Measurements from ENCODE around the gene PFDN1.

The PFDN1 gene

DNA sequence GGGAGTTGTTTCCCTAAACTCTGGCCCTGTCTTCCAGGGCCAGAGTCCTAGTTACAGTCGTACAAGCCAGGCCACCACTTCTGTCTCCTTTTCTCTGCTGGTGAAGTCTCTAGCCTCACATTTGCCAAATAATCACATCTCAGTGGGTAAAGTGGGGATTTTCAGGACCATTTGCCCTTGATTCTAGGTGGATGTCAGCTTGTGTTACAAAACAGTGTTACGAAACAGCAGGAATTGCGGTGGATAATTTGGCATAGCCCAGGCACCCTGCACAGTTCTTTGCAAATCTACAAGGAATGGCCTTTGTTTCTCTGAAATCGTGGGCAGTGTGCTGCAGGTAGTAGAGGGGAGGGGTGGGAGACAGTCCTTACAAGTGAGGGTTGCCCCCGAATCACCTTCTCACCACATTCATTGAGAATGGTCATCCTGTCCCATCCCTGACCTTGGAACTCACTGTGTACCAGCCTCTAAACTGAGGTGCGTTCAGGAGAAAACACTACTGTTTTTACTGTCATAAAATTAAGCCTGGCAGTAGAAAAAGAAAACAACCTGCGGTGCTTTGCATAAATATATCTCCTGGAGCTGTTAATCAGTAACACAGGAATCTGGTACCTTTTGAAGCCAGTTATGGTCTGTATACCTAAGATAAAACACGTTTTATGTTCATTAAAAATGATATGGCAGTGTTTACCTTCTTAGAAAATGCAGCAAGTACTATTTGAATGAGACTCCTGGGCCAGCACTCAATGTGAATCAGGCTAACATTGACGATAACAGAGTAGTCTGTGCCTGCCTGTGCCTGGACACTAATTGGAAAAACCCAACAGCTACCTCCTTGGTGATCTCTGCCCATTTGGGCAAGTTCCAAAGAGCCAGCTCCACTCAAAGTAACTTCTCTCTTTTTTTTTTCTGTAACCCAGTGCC, 83.6 kb downstream of the PFDN1 start:
- Histone ChIP-seq H3K4me1 (ENCODE audit: control insufficient read depth, low read depth, low read length) (peaks cover 9% of the 10 kb centered on the region), H3K79me1 (ENCODE audit: low read length) (no peaks in the 10 kb centered on the region), H2BK15ac (replicated peaks; ENCODE audit: low read depth) (no peak overlapping the region), H3K27me3 (ENCODE audit: insufficient read depth, low read length, poor library complexity) (no peaks in the 10 kb centered on the region), H2BK5ac (ENCODE audit: low read length) (no peak overlapping the region), H2AK5ac (ENCODE audit: low read length) (no peak overlapping the region), H3K9ac (ENCODE audit: low read length) (no peak overlapping the region), H3K18ac (ENCODE audit: low read length) (no peak overlapping the region), H3K4ac (ENCODE audit: low read depth, low read length) (no peak overlapping the region), H3K4me2 (ENCODE audit: low read length) (no peak overlapping the region), H4K8ac (ENCODE audit: low read depth, low read length) (no peak overlapping the region), H3K79me2 (ENCODE audit: control insufficient read depth, insufficient read depth, low read length) (no peaks in the 10 kb centered on the region), H4K5ac (ENCODE audit: low read length) (no peak overlapping the region), H2BK120ac (ENCODE audit: low read depth, low read length) (no peak overlapping the region), H3K36me3 (ENCODE audit: control insufficient read depth, insufficient read depth, low read length) (no peaks in the 10 kb centered on the region), H3K23ac (ENCODE audit: low read length) (no peak overlapping the region), H3K56ac (ENCODE audit: low read length) (no peak overlapping the region), H3K27ac (ENCODE audit: low read depth, low read length) (no peak overlapping the region), H3K4me3 (ENCODE audit: low read length) (no peak overlapping the region)
- DNase-seq, result no peak
- WGBS (ENCODE audit: extremely low coverage, insufficient coverage, low lambda C conversion rate), result no CpG with 5 or more reads among the region's 9 CpGs

GRCh38 chr5:140217299-140218026, 85.4 kb downstream of the PFDN1 start:
- H2BK15ac ChIP-seq (replicated peaks; ENCODE audit: low read depth), result no peak overlapping the region
- no peak overlapping the region for H2BK5ac ChIP-seq (ENCODE audit: low read length)
- no peak for DNase-seq
- H2AK5ac ChIP-seq (ENCODE audit: low read length), result no peak overlapping the region
- no peaks in the 10 kb centered on the region for H3K79me2 ChIP-seq (ENCODE audit: control insufficient read depth, insufficient read depth, low read length)
- no peak overlapping the region for H4K8ac ChIP-seq (ENCODE audit: low read depth, low read length)
- no peak overlapping the region for H3K27ac ChIP-seq (ENCODE audit: low read depth, low read length)
- no peaks in the 10 kb centered on the region for H3K36me3 ChIP-seq (ENCODE audit: control insufficient read depth, insufficient read depth, low read length)
- no peak overlapping the region for H3K18ac ChIP-seq (ENCODE audit: low read length)
- H3K79me1 ChIP-seq (ENCODE audit: low read length), result no peaks in the 10 kb centered on the region
- no peak overlapping the region for H3K4me2 ChIP-seq (ENCODE audit: low read length)
- H3K27me3 ChIP-seq (ENCODE audit: insufficient read depth, low read length, poor library complexity), result no peaks in the 10 kb centered on the region
- no peak overlapping the region for H3K23ac ChIP-seq (ENCODE audit: low read length)
- no peak overlapping the region for H3K9ac ChIP-seq (ENCODE audit: low read length)
- no peak overlapping the region for H3K56ac ChIP-seq (ENCODE audit: low read length)
- WGBS (ENCODE audit: extremely low coverage, insufficient coverage, low lambda C conversion rate), result no CpG with 5 or more reads among the region's 1 CpG
- H2BK120ac ChIP-seq (ENCODE audit: low read depth, low read length), result no peak overlapping the region
- no peak overlapping the region for H3K4me3 ChIP-seq (ENCODE audit: low read length)
- no peak overlapping the region for H4K5ac ChIP-seq (ENCODE audit: low read length)
- no peak overlapping the region for H3K4ac ChIP-seq (ENCODE audit: low read depth, low read length)
- peaks cover 9% of the 10 kb centered on the region for H3K4me1 ChIP-seq (ENCODE audit: control insufficient read depth, low read depth, low read length)

DNA sequence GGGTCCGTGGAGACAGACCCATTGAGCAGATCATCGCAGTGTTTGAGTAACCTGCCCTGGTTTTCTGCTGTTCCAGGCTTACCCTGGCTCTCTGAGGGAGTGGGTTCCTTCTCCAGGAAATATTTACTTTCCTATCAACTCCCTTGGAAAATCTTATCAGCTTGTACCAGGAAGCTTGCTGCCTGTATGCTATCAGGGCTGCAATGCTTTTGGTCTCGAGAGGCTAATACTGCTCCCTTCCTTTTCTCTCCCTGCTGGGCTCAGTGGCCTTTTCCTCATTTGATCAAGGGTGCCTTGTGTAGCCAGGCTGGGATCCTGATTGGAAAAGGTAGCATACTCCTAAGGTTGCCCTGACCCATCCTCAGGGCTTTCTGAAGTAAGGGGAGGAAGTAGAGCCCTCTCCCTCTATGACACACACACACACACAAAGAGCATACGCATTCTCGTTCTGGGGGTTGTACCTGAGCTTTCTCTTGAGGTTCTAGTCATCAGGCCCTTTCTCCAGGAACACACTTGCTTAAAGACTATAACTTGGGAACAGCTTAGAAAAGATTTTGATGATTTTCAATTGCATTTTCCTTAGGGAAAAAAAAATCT, 86.3 kb downstream of the PFDN1 start:
- DNase-seq, result peak; percentile 36
- H3K18ac ChIP-seq (ENCODE audit: low read length), result no peak overlapping the region
- H2BK15ac ChIP-seq (replicated peaks; ENCODE audit: low read depth), result no peak overlapping the region
- WGBS (ENCODE audit: extremely low coverage, insufficient coverage, low lambda C conversion rate), result no CpG with 5 or more reads among the region's 5 CpGs
- H4K8ac ChIP-seq (ENCODE audit: low read depth, low read length), result no peak overlapping the region
- no peak overlapping the region for H4K5ac ChIP-seq (ENCODE audit: low read length)
- H3K79me1 ChIP-seq (ENCODE audit: low read length), result no peaks in the 10 kb centered on the region
- no peak overlapping the region for H3K9ac ChIP-seq (ENCODE audit: low read length)
- no peak overlapping the region for H3K4ac ChIP-seq (ENCODE audit: low read depth, low read length)
- H3K79me2 ChIP-seq (ENCODE audit: control insufficient read depth, insufficient read depth, low read length), result no peaks in the 10 kb centered on the region
- no peak overlapping the region for H2BK5ac ChIP-seq (ENCODE audit: low read length)
- no peak overlapping the region for H3K27ac ChIP-seq (ENCODE audit: low read depth, low read length)
- no peak overlapping the region for H2AK5ac ChIP-seq (ENCODE audit: low read length)
- no peak overlapping the region for H3K4me2 ChIP-seq (ENCODE audit: low read length)
- H2BK120ac ChIP-seq (ENCODE audit: low read depth, low read length), result no peak overlapping the region
- no peak overlapping the region for H3K23ac ChIP-seq (ENCODE audit: low read length)
- peak overlapping the region; percentile 27 for H3K56ac ChIP-seq (ENCODE audit: low read length)
- H3K4me3 ChIP-seq (ENCODE audit: low read length), result no peak overlapping the region
- no peaks in the 10 kb centered on the region for H3K27me3 ChIP-seq (ENCODE audit: insufficient read depth, low read length, poor library complexity)
- no peaks in the 10 kb centered on the region for H3K36me3 ChIP-seq (ENCODE audit: control insufficient read depth, insufficient read depth, low read length)
- H3K4me1 ChIP-seq (ENCODE audit: control insufficient read depth, low read depth, low read length), result peaks cover 9% of the 10 kb centered on the region

DNA sequence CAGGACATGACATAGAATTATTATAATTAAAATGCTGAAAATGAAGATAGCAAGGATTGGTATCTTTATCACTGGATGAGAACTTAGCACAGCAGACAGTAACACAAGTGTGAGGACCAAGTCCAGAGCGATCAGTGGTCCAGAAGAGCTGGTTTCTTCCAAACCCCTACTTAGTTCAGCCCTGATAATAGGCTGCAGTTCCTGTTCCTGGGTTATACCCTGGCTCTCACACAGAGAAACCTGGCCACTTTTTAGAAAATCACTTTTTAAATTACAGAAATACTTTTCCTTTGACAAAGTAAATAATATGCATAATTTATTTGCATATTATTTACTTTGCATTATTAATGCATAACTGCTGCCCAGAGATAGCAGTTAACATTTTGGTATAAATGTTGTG, 87.6 kb downstream of the PFDN1 start:
- Histone ChIP-seq H3K4me1 (ENCODE audit: control insufficient read depth, low read depth, low read length) (peaks cover 6% of the 10 kb centered on the region), H4K8ac (ENCODE audit: low read depth, low read length) (no peak overlapping the region), H3K23ac (ENCODE audit: low read length) (no peak overlapping the region), H2BK15ac (replicated peaks; ENCODE audit: low read depth) (no peak overlapping the region), H2BK120ac (ENCODE audit: low read depth, low read length) (no peak overlapping the region), H4K5ac (ENCODE audit: low read length) (no peak overlapping the region), H3K4me3 (ENCODE audit: low read length) (no peak overlapping the region), H2BK5ac (ENCODE audit: low read length) (no peak overlapping the region), H3K79me2 (ENCODE audit: control insufficient read depth, insufficient read depth, low read length) (no peaks in the 10 kb centered on the region), H2AK5ac (ENCODE audit: low read length) (no peak overlapping the region), H3K79me1 (ENCODE audit: low read length) (no peaks in the 10 kb centered on the region), H3K56ac (ENCODE audit: low read length) (no peak overlapping the region), H3K36me3 (ENCODE audit: control insufficient read depth, insufficient read depth, low read length) (no peaks in the 10 kb centered on the region), H3K27ac (ENCODE audit: low read depth, low read length) (no peak overlapping the region), H3K4ac (ENCODE audit: low read depth, low read length) (no peak overlapping the region), H3K27me3 (ENCODE audit: insufficient read depth, low read length, poor library complexity) (no peaks in the 10 kb centered on the region), H3K4me2 (ENCODE audit: low read length) (no peak overlapping the region), H3K9ac (ENCODE audit: low read length) (no peak overlapping the region), H3K18ac (ENCODE audit: low read length) (no peak overlapping the region)
- WGBS (ENCODE audit: extremely low coverage, insufficient coverage, low lambda C conversion rate), result no CpG with 5 or more reads among the region's 1 CpG
- no peak for DNase-seq

DNA sequence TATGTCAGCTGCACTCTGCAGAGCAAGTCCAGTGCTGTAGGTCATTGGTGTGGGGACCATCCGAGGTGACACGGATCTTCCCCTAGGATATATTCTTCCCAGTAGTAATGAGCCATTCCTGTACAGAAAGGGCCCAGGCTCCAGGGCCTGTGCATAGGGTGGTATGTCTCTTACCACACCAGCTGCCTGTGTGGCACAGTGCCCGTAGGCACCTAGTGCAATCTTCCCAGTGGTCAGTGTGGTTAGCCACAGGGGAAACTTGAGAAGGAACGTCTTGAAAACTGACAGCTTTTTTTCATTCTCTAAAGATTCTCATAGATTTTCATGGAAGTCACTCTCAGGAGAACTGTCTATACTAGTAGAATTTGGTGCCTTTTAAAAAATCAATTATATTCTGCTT, 88.1 kb downstream of the PFDN1 start:
- Histone ChIP-seq H2BK120ac (ENCODE audit: low read depth, low read length) (no peak overlapping the region), H3K23ac (ENCODE audit: low read length) (no peak overlapping the region), H3K4me2 (ENCODE audit: low read length) (no peak overlapping the region), H3K27ac (ENCODE audit: low read depth, low read length) (no peak overlapping the region), H2AK5ac (ENCODE audit: low read length) (no peak overlapping the region), H3K18ac (ENCODE audit: low read length) (no peak overlapping the region), H3K79me2 (ENCODE audit: control insufficient read depth, insufficient read depth, low read length) (no peaks in the 10 kb centered on the region), H3K4me3 (ENCODE audit: low read length) (no peak overlapping the region), H2BK5ac (ENCODE audit: low read length) (no peak overlapping the region), H3K4ac (ENCODE audit: low read depth, low read length) (no peak overlapping the region), H3K4me1 (ENCODE audit: control insufficient read depth, low read depth, low read length) (peaks cover 4% of the 10 kb centered on the region), H3K56ac (ENCODE audit: low read length) (no peak overlapping the region), H2BK15ac (replicated peaks; ENCODE audit: low read depth) (no peak overlapping the region), H3K9ac (ENCODE audit: low read length) (no peak overlapping the region), H3K27me3 (ENCODE audit: insufficient read depth, low read length, poor library complexity) (no peaks in the 10 kb centered on the region), H4K8ac (ENCODE audit: low read depth, low read length) (no peak overlapping the region), H3K36me3 (ENCODE audit: control insufficient read depth, insufficient read depth, low read length) (no peaks in the 10 kb centered on the region), H3K79me1 (ENCODE audit: low read length) (no peaks in the 10 kb centered on the region), H4K5ac (ENCODE audit: low read length) (no peak overlapping the region)
- no CpG with 5 or more reads among the region's 4 CpGs for WGBS (ENCODE audit: extremely low coverage, insufficient coverage, low lambda C conversion rate)
- no peak for DNase-seq

All from mesendoderm (in vitro differentiated cells).